ENCODE measurements around the gene DEAF1.

GRCh38 chr11:687751-688150 lies 7.3 kb downstream of the DEAF1 start:
- no peak for TF ChIP-seq SIN3A (IDR thresholded peaks at IDR 0.05; ENCODE audit: borderline replicate concordance, insufficient read depth, low read length)
- TF ChIP-seq FOXP2 (optimal IDR thresholded peaks at IDR 0.05; ENCODE audit: borderline replicate concordance, extremely low read depth, extremely low read length, insufficient read depth): no peak
- no peak for TF ChIP-seq POLR2AphosphoS5 (IDR thresholded peaks at IDR 0.05; ENCODE audit: low read depth, low read length)
- TF ChIP-seq REST (IDR thresholded peaks at IDR 0.05; ENCODE audit: insufficient read depth in 1 of 2, low read depth in 2 of 2, low read length in 2 of 2): no peak

Measured in PFSK-1 (cell line).